KG1 (cell line): ENCODE measurements around the gene CFAP20DC.
"Not testable (repeated sequence)": the region's sequence is repeated elsewhere in the genome, so short reads cannot be mapped to it uniquely, and the experiment has no call there.

ENCODE experiments used
- DNase-seq: peaks from one replicate; lab custom pipeline; 2025; lab: John Stamatoyannopoulos, UW

CFAP20DC gene

GRCh38 chr3:59017617-59017984 is 32.2 kb downstream of the CFAP20DC start:
- no peak for DNase-seq

DNA sequence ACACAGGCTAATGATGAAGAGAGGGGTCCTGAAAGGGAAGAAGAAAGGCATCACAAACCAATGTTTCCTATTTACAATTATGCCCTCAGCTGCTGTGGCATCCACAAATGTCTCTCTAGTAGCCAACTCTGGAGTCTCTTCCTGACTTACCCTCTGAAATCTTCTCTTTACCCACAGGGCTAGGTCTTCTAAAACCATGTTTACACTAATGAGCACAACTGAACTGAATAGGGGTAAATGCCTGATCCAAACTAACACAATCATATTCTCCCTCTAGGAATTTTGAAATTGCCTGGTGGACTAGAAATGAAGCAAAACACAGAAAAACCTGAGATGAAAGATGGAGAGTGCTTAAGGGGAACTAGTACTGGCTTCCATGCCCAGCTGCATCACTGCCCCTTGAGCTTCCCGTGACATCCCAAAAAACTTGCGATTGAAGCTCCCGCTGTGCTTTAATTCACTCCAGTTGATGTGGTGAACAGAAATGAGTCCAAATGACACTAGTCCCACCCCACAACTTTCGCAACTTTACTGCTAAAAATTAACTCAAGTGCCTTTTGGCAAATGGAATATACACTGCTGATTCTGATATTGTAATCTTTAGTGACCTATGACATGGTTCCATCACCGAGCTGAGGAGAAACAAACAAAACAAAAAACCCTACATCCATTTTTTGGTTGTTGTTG is 32.8 kb downstream of the CFAP20DC start:
- DNase-seq, result no peak

DNA sequence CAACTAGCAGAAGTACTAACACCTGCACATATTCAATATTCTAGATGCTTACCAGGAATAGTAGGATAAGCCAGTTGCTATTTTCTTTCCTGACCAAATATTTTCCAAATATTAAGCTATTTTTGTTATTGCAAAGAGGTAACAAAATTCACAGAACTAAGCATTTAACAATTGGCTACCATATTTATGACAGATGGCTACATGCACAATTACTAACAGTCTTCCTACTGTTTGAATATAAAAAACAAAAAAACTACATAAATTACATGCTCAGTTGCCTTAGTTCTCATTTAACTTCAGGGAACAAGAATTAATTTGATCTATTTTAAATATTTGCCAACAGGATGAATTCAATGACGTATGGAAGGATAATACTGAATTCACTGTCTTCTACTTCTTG is 36.2 kb downstream of the CFAP20DC start:
- DNase-seq, result no peak

DNA sequence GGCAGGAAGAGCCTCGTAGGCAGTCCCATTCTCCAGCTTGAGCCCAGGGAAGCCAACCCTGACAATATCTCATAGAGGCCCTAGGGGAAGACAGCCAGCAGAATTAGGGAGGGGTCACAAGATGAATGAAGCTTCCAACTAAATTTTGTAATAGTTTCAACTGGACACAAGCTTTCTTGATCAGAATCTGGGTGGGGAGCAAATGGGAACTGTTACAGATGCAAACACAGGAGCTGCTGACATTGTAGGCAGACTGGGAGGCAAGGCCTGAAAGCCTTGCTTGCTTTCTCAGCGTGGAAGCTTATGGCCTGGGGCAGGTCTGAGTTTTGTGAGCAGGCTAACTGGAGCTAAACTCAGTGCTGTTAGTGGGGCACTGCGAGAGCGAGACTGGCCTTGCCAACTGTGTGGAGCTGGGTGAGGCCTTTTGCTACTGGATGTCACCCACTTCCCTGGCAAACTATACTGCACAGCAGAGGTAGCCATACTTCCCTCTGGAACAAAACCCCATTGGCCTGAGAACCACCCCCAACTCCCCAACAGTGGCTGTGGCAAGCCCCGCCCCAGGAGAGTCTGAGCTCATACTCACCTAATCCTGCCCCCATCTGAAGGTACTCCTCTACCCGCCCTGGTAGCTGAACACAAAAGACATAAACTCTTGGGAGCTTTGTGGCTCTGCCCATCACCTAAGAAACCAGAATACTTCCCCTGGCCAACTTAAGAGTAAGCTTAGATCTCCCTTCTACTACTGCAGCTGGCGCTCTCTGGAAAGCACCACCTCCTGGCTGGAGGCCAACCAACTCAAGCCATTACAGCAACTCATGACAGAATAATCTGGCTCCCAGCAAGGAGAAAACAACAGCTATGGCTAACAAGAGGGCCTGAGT is 42.9 kb downstream of the CFAP20DC start:
- no peak for DNase-seq

GRCh38 chr3:59001675-59002074 is 48.1 kb downstream of the CFAP20DC start:
- peak; percentile 47 for DNase-seq

DNA sequence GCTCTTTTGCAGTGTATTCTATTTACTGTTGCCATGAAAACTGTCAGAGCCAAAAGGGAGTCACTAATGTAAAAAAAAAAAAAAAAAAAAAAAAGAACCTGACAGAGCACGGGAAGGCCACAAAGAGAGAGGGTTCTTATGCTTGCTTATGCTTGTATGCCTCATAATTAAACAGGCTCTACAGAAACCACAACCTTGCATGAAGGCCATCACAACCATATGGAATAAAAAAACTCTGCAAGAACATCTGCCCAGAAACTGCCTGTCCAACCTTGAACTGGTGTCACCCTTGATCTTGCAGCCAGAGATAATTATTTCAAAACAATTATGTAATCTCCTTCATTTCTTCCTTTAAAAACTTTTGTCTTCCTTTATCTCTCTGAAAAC is 50.1 kb downstream of the CFAP20DC start:
- DNase-seq, result no peak

GRCh38 chr3:58999134-58999773 is 50.6 kb downstream of the CFAP20DC start:
- DNase-seq, result no peak

DNA sequence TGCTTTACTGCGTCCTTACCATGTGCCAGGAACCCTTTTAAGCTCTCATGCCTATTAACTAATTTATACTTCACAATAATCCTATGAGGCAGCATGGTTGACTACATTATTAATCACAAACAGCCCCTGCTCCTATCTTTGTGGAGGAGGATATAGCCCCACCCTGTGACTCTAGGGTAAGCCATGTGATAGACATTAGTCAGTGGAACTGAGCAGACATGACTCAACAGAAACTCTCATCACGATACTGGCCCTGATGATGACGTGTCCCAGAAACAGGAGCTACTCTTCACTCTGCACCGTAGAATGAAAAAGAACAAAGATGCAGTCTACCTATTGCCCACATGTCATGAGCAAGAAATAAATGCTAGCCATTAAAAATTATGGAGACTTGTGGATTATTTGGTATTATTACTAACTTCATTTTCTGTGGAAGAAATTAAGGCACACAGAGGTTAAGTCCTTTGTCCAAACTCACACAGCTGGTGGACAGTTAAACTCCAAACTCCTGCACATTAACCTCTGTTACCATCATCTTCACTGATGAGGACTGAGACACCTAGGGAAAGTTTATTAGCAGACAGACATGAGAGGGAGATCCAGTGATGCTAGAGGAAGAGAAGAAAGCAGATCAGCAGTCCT is 51.2 kb downstream of the CFAP20DC start:
- no peak for DNase-seq

- DNase-seq, result no peak
Observed at GRCh38 chr3:58996730-58997129, 53.1 kb downstream of the CFAP20DC start.

DNA sequence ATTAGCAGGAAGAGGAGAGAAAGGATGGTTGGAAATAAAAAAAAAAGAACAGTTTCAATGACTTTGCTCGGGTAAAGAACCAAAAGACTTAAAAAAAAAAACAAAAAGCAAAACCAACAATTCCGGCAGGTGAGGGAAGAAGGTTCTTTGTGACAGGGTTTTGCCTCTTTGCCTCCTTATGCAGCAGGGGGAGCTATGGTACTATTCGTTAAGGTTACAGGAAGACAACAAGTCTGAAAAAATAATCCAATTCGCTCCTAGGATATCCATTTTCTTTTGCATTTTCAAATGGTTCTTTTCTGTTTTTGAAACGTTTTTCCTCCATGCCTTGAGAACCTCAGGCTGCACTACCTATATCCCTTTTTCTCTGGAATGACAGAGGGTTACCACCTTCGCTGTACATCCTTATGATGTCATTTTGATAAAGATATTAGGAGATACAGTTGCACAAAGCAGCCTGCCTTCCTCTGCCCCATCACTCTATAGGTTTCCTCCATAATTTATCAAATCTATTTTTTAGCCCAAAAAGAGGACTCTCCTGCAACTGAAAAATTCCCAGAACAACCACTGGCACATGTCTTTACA is 55.0 kb downstream of the CFAP20DC start:
- DNase-seq, result no peak

DNA sequence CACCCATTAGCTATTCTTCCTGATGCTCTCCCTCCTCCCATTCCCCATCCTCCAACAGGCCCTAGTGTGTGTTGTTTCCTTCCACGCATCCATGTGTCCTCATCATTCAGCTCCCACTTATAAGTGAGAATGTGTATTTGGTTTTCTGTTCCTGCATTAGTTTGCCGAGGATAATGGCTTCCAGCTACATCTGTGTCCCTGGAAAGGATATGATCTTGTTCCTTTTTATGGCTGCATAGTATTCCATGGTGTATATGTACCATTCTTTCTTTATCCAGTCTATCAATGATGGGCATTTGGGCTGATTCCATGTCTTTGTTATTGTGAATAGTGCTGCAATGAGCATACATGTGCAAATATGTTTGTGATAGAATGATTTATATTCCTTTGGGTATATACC is 56.3 kb downstream of the CFAP20DC start:
- no peak for DNase-seq

DNA sequence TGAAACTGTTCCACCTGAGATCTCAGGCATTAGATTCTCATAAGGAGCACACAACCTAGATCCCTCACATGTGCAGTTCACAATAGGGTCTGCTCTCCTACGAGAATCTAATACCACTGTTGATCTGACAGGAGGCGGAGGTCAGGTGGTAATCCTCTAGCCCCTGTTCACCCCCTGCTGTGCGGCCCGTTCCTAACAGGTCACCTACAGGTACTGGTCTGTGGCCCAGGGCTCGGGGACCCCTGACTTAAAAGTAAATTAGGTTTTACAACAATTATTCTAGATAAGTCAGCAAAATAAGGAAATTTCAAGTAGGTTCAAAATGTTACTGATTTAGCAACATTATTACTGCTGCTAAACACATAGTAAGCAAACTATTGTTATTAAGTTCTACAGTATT is 58.2 kb downstream of the CFAP20DC start:
- DNase-seq, result no peak

DNA sequence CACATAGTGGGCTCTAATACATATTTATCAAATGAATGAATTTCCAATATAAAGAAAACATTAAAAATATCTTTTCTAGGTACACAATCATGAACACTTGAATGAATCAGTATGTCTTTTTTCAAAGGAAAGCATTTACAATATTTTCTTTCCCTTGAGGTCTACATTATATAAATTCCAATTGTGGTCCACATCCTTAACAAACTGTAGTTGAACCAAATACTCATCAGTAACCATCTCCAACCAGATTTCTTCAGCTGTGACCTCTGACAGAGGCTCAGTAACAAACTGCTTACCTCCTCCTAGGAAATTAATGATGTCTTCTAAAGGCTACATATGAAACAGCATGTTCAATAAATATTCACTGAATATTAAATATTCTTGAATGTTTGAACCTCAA is 58.8 kb downstream of the CFAP20DC start:
- DNase-seq, result no peak

GRCh38 chr3:58989955-58990354 is 59.9 kb downstream of the CFAP20DC start:
- no peak for DNase-seq

DNA sequence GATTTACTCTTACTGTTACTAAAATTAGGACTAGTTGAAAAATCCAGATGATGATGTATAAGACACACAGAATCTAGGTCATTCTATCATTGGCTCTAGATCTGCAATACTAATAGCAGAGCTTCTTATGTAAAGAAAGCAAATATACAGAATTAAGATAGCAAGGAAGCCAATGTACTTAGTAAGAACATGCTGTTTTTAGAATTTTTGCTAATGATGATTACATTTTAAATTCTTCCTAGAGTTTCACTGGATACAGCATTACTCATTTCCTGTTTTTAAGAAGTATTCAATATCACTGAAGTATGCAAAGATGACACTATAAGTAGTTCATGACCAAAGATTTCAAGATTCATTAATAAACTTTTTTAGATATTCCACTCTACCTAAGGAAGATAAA is 60.7 kb downstream of the CFAP20DC start:
- DNase-seq, result no peak

GRCh38 chr3:58988041-58988440 is 61.8 kb downstream of the CFAP20DC start:
- DNase-seq, result no peak

DNA sequence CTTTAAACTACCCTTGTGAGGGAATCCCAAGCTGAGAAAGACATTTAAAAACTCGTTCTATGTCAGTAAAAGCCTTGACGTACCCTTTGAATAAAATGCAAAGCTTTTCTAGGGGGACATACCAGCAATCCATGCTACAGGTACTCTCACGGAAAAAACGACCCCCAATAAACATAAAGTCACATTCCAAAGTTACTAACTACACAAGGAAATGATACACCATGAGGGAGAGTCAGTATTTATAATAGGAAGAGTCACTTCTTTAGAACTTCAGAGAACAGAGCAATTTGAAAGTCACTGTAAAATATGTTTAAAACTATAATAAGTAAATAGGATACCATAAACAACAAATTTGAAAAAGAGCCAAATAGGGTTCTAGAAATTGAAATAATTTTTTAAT is 63.2 kb downstream of the CFAP20DC start:
- no peak for DNase-seq

- no peak for DNase-seq
Observed at GRCh38 chr3:58979840-58980239, 70.0 kb downstream of the CFAP20DC start.

DNA sequence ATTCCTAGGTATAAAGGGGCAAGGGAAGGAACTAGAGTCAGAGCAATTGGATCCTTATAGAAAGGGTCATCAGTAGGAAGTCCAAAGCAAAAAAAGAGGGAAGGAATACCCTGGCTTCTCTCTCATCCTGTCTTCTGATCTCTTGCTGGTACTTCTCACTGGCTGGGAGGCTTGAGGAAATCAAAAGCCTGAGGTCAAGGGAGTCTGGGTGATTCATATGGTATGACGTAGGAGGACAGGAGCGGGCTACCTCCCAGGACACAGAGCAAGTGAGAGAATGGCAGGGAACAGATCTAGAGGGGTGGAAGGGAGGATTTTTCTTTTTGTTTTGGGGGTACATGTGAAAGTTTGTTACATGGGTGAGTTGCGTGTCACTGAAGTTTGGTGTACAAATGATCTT is 76.0 kb downstream of the CFAP20DC start:
- no peak for DNase-seq

DNA sequence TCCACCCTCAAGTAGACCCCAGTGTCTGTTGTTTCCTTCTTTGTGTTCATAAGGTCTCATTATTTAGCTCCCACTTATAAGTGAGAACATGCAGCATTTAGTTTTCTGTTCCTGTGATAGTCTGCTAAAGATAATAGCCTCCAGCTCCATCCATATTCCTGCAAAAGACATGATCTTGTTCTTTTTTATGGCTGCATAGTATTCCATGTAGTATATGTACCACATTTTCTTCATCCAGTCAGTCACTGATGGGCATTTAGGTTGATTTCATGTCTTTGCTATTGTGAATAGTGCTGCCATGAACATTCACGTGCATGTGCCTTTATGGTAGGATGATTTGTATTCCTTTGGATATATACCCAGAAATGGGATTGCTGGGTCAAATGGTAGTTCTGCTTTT is 82.0 kb downstream of the CFAP20DC start:
- not testable (repeated sequence) for DNase-seq

DNA sequence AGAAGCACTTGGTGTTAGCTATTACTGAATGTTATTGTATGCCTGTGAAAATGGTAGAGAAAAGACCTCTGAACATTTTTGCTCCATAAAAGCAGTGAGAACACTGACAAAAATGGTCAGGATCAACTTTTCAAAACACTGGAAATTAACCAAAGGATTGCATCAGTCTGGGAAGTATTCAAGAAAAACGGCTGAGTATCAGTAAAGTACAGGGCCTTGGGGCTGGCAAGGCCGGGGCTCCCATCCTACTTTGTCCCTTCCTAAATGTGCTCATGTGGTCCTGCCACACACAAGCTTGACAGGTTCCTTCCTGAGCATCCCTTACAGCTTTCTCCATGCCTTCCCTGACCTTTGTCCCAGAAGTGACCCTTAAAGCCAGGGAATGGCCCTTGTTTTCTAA is 84.0 kb downstream of the CFAP20DC start:
- DNase-seq, result no peak

DNA sequence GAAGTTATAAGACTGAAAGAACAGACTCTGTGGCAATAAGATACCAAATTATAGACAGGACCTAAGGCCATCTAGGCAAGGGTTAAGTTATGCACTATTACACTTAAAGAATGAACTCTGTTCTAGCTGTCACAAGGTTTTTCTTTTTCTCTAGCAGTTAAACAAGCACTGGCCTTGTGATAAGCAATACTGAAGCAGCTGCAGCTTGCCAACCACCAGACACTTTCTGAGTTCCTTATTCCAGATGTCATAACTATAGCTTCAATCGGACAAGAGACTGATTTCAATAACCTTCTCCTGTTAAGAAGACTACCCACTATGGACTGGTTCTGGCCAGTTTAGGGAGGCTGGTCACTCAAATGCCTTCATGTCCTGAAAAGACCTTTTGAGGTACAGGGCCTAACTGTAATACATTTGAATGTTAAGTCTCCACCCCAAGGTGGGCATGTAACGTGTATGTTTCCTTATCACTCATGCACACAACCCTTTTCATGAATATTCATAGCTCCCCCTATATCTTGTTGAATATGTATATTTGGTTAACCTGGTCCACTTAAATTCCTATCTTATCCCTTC is 85.8 kb downstream of the CFAP20DC start:
- DNase-seq, result no peak
